Measurements from ENCODE around the gene BTBD9. TPM values are rescaled to one million over a fixed set of nuclear protein-coding genes. Genes with fewer than 3 reads are reported as not detected.
"Not testable (repeated sequence)": the region's sequence is repeated elsewhere in the genome, so short reads cannot be mapped to it uniquely, and the experiment has no call there.

The BTBD9 gene
- polyA plus RNA-seq, 1 donor (not counting 4 experiments of a cell fraction or from before 2014, with no cell fraction given), result 6.8 TPM

DNA sequence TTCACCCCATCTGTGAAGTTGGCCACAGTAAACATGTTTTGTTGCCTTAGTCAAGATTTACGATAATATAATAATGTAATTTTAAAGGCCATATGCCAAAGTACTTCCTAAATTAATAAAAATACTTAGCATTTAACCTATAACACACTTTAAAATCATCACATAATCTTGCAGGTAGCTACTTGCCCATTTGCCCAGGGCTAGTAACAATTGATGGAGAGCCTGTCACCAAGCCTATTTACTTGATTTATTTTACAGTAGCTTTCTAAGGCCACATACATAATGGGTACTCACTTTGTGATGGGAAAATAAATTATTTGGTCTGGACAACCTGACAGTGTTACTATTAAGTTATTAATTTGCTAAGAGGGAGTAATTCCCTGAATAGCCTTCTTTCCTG lies 14.5 kb downstream of the BTBD9 start:
- Histone ChIP-seq H3K36me3 (ENCODE audit: control insufficient read depth in 2 of 2, extremely low read depth in 1 of 2, insufficient read depth in 2 of 2, low read length in 2 of 2) (no peaks in the 10 kb centered on the region), H3K9ac (ENCODE audit: control insufficient read depth, extremely low read depth, insufficient read depth, low read length) (no peak overlapping the region), H3K4me2 (ENCODE audit: control insufficient read depth, extremely low read depth, insufficient read depth, low read depth, low read length) (no peak overlapping the region), H3K9me3 (ENCODE audit: control insufficient read depth, low read depth, low read length) (no peaks in the 10 kb centered on the region), H3K4me3 (ENCODE audit: control insufficient read depth in 2 of 3, extremely low read depth in 1 of 3, insufficient read depth in 2 of 3, low read depth in 1 of 3, low read length in 3 of 3) (no peak overlapping the region), H3K4me1 (ENCODE audit: control insufficient read depth, extremely low read depth, insufficient read depth, low read length) (no peaks in the 10 kb centered on the region), H3K79me2 (ENCODE audit: control insufficient read depth, insufficient read depth, low read length) (no peaks in the 10 kb centered on the region), H3K27me3 (ENCODE audit: control insufficient read depth, extremely low read depth, insufficient read depth, low read length) (no peaks in the 10 kb centered on the region), H4K20me1 (ENCODE audit: control insufficient read depth, extremely low read depth, insufficient read depth, low read length) (no peaks in the 10 kb centered on the region), H2AFZ (ENCODE audit: control insufficient read depth, low read length) (no peak overlapping the region), H3K9me1 (ENCODE audit: control insufficient read depth, extremely low read depth, insufficient read depth, low read length) (no peaks in the 10 kb centered on the region), H3K27ac (ENCODE audit: control insufficient read depth, insufficient read depth, low read length) (no peak overlapping the region)
- DNase-seq (ENCODE audit: low read depth, low spot score) (no peak), FAIRE-seq (no peak)
- no peak for TF ChIP-seq EZH2 (IDR thresholded peaks at IDR 0.05; ENCODE audit: low read length)
- no peak for TF ChIP-seq CTCF (optimal IDR thresholded peaks at IDR 0.05 in 1 of 3, IDR thresholded peaks at IDR 0.05 in 1 of 3, conservative IDR thresholded peaks at IDR 0.05 in 1 of 3; ENCODE audit: extremely low read depth in 1 of 3, insufficient read depth in 2 of 3, low read length in 3 of 3)
- dilution Hi-C loops (cut with MboI; ENCODE audit: extremely low pct_ligation_motif_present, low sequenced_read_pairs), result no loop called here

- H3K9me1 ChIP-seq (ENCODE audit: control insufficient read depth, extremely low read depth, insufficient read depth, low read length); dilution Hi-C loops (cut with MboI; ENCODE audit: extremely low pct_ligation_motif_present, low sequenced_read_pairs); H3K4me2 ChIP-seq (ENCODE audit: control insufficient read depth, extremely low read depth, insufficient read depth, low read depth, low read length); H3K79me2 ChIP-seq (ENCODE audit: control insufficient read depth, insufficient read depth, low read length); H3K9me3 ChIP-seq (ENCODE audit: control insufficient read depth, low read depth, low read length); DNase-seq (ENCODE audit: low read depth, low spot score); H3K27ac ChIP-seq (ENCODE audit: control insufficient read depth, insufficient read depth, low read length); H2AFZ ChIP-seq (ENCODE audit: control insufficient read depth, low read length); H3K36me3 ChIP-seq (ENCODE audit: control insufficient read depth in 2 of 2, extremely low read depth in 1 of 2, insufficient read depth in 2 of 2, low read length in 2 of 2); H4K20me1 ChIP-seq (ENCODE audit: control insufficient read depth, extremely low read depth, insufficient read depth, low read length); H3K9ac ChIP-seq (ENCODE audit: control insufficient read depth, extremely low read depth, insufficient read depth, low read length); H3K27me3 ChIP-seq (ENCODE audit: control insufficient read depth, extremely low read depth, insufficient read depth, low read length); FAIRE-seq; H3K4me1 ChIP-seq (ENCODE audit: control insufficient read depth, extremely low read depth, insufficient read depth, low read length); H3K4me3 ChIP-seq (ENCODE audit: control insufficient read depth in 2 of 3, extremely low read depth in 1 of 3, insufficient read depth in 2 of 3, low read depth in 1 of 3, low read length in 3 of 3): not testable (repeated sequence)
Measured at GRCh38 chr6:38619342-38619741, 20.4 kb downstream of the BTBD9 start.

- H3K4me2 ChIP-seq (ENCODE audit: control insufficient read depth, extremely low read depth, insufficient read depth, low read depth, low read length); dilution Hi-C loops (cut with MboI; ENCODE audit: extremely low pct_ligation_motif_present, low sequenced_read_pairs); H3K79me2 ChIP-seq (ENCODE audit: control insufficient read depth, insufficient read depth, low read length); H3K9me1 ChIP-seq (ENCODE audit: control insufficient read depth, extremely low read depth, insufficient read depth, low read length); H3K9ac ChIP-seq (ENCODE audit: control insufficient read depth, extremely low read depth, insufficient read depth, low read length); H4K20me1 ChIP-seq (ENCODE audit: control insufficient read depth, extremely low read depth, insufficient read depth, low read length); FAIRE-seq; H3K27me3 ChIP-seq (ENCODE audit: control insufficient read depth, extremely low read depth, insufficient read depth, low read length); H3K9me3 ChIP-seq (ENCODE audit: control insufficient read depth, low read depth, low read length); DNase-seq (ENCODE audit: low read depth, low spot score); H3K27ac ChIP-seq (ENCODE audit: control insufficient read depth, insufficient read depth, low read length); H3K36me3 ChIP-seq (ENCODE audit: control insufficient read depth in 2 of 2, extremely low read depth in 1 of 2, insufficient read depth in 2 of 2, low read length in 2 of 2); H2AFZ ChIP-seq (ENCODE audit: control insufficient read depth, low read length); H3K4me1 ChIP-seq (ENCODE audit: control insufficient read depth, extremely low read depth, insufficient read depth, low read length); H3K4me3 ChIP-seq (ENCODE audit: control insufficient read depth in 2 of 3, extremely low read depth in 1 of 3, insufficient read depth in 2 of 3, low read depth in 1 of 3, low read length in 3 of 3): not testable (repeated sequence)
Measured at GRCh38 chr6:38618301-38618700, 21.4 kb downstream of the BTBD9 start.
